K562 (cell line): ENCODE measurements around the gene IMPDH2. TPM values are rescaled to one million over a fixed set of nuclear protein-coding genes. Genes with fewer than 3 reads are reported as not detected.

Source experiments
- BRF2 ChIP-seq: IDR thresholded peaks from 3 replicates; pipeline ENCODE4 v1.6.1; 2011; ENCODE audit warnings: borderline replicate concordance, mild to moderate bottlenecking; ENCODE audit not compliant: insufficient read length, insufficient read depth
- FOS ChIP-seq: IDR thresholded peaks from 3 replicates; pipeline ENCODE4 v1.6.1; 2011; ENCODE audit not compliant: insufficient read length; ENCODE audit errors: extremely low read depth
- HOXB6 ChIP-seq: fragments of 250-450 bp; sonication (Bioruptor Pico); IDR thresholded peaks from 2 replicates; pipeline ENCODE4 v1.5.1; 2022; ENCODE audit warnings: mild to moderate bottlenecking, borderline replicate concordance
- MEIS2 ChIP-seq: fragments of 450-650 bp; IDR thresholded peaks from 2 replicates; pipeline ENCODE4 v1.6.1; 2014; ENCODE audit warnings: mild to moderate bottlenecking; ENCODE audit not compliant: partially characterized antibody
- REST ChIP-seq, 2 experiments: fragments of 450-650 bp; formaldehyde crosslinking in 1 of 2; IDR thresholded peaks; 2 replicates each; pipeline versions ENCODE4 v1.4.0 to v1.6.1; 2014 to 2020; ENCODE audit warnings: mild to moderate bottlenecking in 2 of 2, borderline replicate concordance in 1 of 2, low read depth in 1 of 2
- RHOXF2B ChIP-seq: fragments of 250-450 bp; sonication (Bioruptor Pico); conservative IDR thresholded peaks from 2 replicates; pipeline ENCODE4 v1.5.1; 2021
- SMAD2 ChIP-seq: fragments of 150-350 bp; IDR thresholded peaks from 2 replicates; pipeline ENCODE4 v1.6.1; 2014; ENCODE audit warnings: low read depth, mild to moderate bottlenecking, low read length
- ZNF318 ChIP-seq, 2 experiments: fragments of 450-650 bp; IDR thresholded peaks; 2 replicates each; pipeline ENCODE4 v1.6.1; 2016; ENCODE audit warnings: mild to moderate bottlenecking in 2 of 2, borderline replicate concordance in 1 of 2, low read depth in 1 of 2, moderate library complexity in 1 of 2
- polyA plus RNA-seq, 8 experiments: library from polyadenylated mRNA; depleted of rRNA in 4 of 8; stranded (reverse) in 5 of 8; unstranded in 3 of 8; fragments of >200 nt; fragmentation: Nextera tagmentation in 2 of 8; fragmentation: Illumina TruSeq in 1 of 8; extraction: Ambion mirVana in 2 of 8; extraction: Trizol in 1 of 8; gene quantifications; 2 replicates each; pipeline versions ENCODE4 v1.2.1 to v1.2.3, GENCODE V29; 2011 to 2014; ENCODE audit warnings: inconsistent platforms in 1 of 8, missing spikeins in 1 of 8
- total RNA-seq, 7 experiments: library from RNA; depleted of rRNA in 6 of 7; stranded (reverse); fragments of >200 nt in 6 of 7; fragmentation: Illumina TruSeq in 2 of 7; extraction: Trizol in 2 of 7; gene quantifications; 2 replicates each; pipeline versions ENCODE4 v1.2.1 to v1.2.3, GENCODE V29; 2011 to 2021; ENCODE audit warnings: low replicate concordance in 1 of 7

Gene IMPDH2
- total and polyA plus RNA-seq, 9 of the 15 experiments (the other 6 are each of a cell fraction or from before 2014, with no cell fraction given), result 318 to 507 (median 366) TPM

GRCh38 chr3:49007068-49007770 lies 22.0 kb downstream of the IMPDH2 start, which contains the start of gene WDR6 (continued):
- TF ChIP-seq ZNF318 (IDR thresholded peaks at IDR 0.05; ENCODE audit: borderline replicate concordance in 1 of 2, low read depth in 1 of 2), result no peak
- no peak for TF ChIP-seq SMAD2
- peak; percentile 75 for TF ChIP-seq REST (IDR thresholded peaks at IDR 0.05; ENCODE audit: borderline replicate concordance)
- 0 out of 2 replicates have a peak, but pooled peaks have one; percentile 35 for TF ChIP-seq REST (CRISPR knock-in tag; IDR thresholded peaks at IDR 0.05; ENCODE audit: low read depth)
- TF ChIP-seq FOS, result peak; percentile 86
- no peak for TF ChIP-seq BRF2
- TF ChIP-seq MEIS2, result peak; percentile 60
- 0 out of 2 replicates have a peak, but pooled peaks have one; percentile 31 for TF ChIP-seq RHOXF2B
- no peak for TF ChIP-seq HOXB6 (CRISPR knock-in tag)
